ENCODE measurements around the gene AGBL1.

The AGBL1 gene

DNA sequence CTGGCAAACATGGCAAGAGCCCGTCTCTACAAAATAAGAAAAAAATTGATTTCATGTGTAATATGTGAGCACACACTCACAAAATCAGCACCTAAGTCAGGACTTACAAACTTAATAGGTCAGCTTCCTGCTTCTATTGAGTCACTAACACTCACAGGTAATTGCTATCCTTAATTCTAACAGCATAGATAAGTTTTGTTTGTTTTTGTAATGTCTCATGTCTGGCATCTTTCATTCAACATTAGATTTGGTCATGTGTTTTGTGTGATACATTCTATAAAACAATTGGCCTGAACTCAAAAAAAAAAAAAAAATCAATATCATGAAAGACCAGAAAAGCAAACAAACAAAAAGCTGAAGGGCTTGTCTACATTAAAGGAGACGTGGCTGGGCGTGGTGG, 564.7 kb downstream of the AGBL1 start:
- no peak for DNase-seq (ENCODE audit: low read depth)

DNA sequence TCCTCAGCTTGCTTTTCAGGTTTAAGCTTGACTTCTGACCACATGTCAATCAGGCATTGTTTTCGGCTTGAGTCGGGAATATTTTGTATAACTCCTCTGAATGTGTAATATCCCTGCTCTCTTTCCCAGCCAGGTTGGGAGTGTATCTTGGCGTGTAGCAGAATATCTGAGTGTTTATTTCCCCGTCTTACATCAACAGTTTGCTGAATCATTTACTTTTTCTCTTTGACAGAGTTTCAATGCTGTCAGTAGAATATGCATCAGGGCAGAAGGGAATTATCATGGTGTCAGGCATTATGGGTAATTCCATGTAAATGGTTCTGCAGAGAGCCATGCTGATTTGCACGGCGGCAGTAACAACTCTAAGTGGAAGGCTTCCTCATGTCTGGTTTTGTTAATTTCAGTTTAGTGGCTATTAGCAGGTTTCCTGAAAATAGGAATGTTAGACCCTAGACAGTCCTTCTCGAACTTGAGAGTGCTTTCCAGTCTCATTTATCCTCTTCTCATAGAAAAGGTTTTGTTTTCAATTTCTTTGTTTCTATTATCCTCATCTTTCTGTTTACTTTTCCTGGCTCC, 566.3 kb downstream of the AGBL1 start:
- DNase-seq (ENCODE audit: low read depth), result no peak

DNA sequence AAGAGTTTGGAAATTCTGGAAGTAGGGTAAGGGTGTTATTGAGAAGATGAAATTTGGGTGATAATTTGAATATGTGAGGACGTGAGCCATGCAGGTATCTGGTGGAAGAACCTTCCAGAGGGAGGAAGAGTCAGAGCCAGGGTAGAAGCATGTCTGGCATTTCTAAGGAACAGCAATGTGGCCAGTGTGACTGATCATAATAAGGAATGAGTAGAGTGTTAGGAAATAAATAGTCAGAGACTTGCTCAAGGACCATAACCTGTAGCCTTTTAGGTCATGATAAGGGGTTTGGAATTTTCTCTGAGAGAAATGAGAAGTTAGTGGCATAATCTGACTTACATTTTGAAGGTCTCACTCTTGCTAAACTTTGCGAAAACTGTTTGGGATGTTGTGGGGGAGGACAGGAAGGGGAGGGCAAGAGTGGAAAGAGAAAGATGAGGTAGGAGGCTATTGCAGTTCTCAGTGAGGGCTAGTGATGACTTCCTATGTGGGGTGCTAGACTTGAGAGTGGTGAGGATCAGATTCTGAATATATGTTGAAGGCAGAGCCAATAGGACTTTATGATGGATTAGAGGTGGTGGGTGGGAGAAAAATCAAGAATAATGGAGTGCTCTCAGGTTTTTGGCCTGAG, 568.3 kb downstream of the AGBL1 start:
- DNase-seq (ENCODE audit: low read depth), result no peak

DNA sequence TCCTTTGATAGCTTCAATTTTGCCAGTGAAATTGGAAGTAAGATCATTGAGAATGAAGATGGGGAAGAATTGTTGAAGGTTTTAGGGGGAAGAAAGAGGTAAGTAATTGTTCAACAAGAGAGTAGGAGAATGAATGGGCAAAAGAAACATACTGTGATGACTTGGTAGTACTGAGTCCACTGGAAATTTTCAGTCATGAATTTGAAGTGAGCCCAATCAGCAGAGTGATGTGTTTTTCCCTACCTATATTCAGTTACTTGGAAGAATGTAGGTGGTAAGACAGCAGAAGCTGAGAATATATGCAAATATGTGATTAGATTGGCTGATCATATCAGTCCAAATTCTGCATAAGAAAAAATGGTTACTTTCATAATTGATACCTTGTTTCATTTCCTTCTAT, 569.6 kb downstream of the AGBL1 start:
- no peak for DNase-seq (ENCODE audit: low read depth)

DNA sequence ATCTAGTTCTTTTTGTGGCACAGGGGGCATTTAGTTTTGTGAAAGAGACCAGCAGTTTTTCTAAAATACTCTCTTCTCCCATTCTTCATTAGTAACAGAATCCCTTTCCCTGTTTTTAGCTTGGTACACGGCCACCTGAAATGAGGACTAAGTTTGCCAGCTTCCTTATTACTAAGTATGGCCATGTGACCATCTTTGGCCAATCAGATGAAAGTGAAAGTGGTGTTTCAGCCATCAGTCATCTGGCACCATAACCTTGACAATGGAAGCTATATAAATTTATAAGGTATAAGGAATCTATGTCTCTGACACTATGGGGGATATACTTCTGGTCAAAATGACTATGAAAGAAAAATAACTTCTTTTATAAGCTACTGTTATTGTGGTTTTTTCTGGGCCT, 570.4 kb downstream of the AGBL1 start:
- no peak for DNase-seq (ENCODE audit: low read depth)

DNA sequence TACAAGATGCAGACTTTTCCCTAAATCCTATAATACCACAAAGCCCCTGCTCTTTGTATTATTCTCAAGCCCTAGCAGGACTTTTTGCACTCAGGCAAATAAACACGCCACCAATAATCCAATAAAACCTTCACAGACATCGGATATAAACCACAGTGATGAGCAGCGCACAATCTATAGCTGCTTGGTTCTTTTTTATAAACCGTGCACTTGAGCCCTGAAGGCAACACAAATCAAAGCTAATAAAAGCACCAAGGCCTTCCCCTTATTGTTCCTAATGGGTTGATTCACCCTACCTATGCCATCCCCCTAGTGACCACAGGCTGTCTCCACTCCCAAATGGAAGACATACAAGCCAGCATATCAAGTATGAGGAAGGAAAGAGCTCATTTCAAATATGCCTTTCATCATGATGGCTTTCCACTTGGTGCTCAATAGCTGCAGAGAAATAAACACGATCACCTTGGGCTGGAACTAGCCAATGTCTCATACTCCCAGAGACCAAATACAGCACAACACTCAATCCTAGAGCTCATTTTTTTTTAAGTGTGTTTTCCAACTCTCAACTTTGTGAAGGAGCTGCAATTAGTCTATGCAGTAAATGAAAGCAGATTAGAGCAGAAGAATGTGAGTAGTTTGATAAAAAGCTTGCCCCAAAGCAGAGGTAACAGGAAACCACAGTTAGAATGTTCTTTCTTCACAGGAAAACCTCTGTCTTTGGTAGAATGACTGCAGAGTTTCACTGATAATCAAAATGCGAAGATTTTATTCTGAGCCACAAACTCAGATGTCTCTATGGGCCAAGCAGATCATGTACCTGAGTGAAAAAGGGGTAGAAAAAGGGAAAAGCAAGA, 573.9 kb downstream of the AGBL1 start:
- no peak for DNase-seq (ENCODE audit: low read depth)

DNA sequence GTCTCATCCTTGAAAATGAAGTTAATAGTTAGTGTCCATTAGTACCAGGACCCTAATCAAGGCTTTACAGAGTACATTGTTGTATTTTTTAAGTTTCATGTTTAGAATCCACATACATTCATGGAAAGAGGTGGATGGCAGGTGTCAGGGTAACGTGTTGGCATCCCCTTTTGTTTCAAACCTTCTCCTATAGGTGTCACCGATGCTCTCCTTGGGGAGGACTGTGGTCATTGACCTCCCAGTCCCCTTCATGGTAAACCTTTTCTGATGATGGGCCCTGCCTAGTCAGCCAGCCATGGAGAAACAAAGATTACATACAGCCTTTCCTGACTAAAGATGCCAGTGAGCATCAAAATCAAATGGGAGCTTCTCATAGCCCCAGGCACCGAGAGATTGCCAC, 574.8 kb downstream of the AGBL1 start:
- DNase-seq (ENCODE audit: low read depth), result no peak

DNA sequence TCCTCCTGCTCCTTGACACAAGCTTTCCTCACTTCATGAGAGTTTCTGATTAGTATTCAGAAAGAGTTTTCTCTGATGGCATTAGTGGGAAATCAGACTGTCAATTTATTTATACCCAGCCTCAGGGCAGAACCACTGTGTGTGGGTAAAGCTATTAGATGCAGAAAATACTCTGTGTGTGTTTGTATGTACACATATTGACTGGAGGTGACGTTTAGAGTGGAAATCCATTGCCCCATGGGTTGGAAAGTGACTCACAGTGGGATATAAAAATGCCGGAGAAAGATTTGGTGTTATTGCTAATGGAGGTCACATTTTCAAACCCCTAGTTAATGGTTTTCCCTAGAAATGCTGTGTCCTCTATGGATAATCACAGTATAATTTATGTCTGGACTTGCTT, 577.6 kb downstream of the AGBL1 start:
- DNase-seq (ENCODE audit: low read depth), result no peak

DNA sequence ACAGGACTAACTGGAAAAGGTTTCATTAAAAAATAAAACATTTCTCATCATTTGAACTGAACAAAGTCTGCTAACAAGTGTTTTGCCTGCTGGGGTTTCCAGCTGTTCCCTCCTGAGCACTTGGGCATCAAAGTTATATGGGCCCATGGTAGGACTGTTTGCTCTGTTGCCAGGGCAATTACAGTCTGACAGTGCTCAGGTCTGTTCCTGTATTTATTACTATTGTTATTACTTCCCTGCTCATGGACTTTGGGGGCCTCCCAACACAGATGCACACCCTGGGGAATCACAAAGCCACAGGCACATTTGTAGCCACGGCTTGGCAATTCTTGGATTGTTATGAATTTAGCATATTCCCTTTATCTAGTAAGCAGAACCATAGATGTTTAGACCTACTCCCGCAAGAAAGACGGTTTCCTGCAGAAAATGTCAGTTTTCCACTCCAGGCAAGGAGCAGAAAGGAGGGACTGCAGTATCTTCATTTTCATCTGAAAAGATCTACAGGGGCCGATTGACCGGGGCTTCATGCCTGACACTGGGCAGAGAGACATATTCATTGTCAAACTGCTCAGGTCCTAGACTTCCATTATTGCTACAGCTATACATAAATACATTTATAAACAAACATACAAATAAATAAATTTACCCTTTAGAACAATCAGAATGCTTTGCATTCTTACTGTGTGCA, 580.2 kb downstream of the AGBL1 start:
- DNase-seq (ENCODE audit: low read depth), result no peak

DNA sequence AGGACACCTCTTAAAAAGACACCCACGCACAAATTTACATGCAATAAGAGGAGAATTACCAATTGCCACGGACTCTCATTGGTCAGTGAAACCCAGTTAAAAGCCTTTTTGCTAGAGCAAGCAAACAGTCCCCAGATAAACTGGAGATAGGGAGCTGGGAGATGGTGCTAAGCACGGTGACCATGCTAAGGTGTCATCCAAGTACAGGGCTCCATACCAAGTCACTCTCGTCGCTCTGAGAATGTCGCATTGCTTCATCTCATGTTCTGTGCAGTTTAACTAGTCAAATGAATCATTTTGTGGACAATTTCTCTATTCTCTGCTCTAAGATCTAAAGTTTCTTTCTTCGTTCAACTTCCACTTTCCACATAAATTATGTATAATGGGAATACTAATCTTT, 581.9 kb downstream of the AGBL1 start:
- no peak for DNase-seq (ENCODE audit: low read depth)

DNA sequence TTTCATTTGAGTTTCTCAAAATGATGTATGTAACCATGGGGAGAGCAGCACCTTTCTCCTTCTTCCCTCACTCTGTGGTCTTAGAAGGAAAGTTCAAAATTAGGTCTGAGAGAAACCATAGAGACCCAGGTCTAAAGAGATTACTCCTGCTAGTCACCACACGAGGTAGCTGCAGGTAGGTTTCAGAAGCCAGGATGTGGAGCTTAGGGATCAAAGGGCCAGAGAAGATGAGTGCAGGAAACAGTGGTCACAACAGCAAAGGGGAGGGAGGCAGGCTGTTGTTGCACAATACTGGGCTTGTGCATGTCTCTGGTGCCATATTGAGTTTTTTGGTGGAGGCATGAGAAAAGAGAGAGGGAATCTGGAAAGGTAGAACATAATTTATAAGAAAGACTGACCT, 583.6 kb downstream of the AGBL1 start:
- no peak for DNase-seq (ENCODE audit: low read depth)

DNA sequence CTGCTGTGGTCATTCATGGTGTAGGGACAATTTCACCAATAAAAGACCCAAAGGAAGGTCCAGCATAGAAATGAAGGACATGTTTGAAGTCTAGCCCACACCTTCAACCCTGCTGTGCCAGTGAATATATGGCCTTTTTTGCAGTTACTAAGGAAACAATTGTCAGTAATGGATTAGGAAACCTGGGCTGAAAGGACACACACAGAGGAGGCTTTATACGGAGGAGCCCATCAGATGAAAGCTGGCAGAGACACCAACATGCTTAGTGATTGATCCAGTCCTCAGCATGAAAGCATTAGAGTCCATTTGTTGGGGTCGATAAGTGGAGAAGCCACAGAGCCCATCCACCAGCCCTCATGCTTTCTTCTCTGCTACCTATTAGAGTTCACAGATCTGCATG, 584.3 kb downstream of the AGBL1 start:
- DNase-seq (ENCODE audit: low read depth), result no peak

DNA sequence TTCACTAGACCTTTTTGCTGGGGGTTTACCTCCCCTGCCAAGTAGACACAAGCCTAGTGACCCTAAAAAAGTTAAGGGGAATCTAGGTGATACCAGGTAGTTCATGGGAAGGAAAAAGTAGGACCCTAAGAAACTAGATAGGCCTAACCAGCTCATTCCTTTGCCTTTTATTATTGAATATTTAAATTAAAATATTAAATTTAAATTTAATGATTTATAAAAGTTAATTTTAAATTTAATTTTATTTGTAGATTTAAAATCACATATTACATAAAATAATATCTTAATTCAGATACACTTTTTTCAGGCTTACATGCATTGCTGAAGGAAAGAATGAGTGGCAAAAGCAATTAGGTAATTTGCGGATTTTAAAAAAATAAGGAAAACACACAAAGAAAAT, 584.9 kb downstream of the AGBL1 start:
- DNase-seq (ENCODE audit: low read depth), result no peak

DNA sequence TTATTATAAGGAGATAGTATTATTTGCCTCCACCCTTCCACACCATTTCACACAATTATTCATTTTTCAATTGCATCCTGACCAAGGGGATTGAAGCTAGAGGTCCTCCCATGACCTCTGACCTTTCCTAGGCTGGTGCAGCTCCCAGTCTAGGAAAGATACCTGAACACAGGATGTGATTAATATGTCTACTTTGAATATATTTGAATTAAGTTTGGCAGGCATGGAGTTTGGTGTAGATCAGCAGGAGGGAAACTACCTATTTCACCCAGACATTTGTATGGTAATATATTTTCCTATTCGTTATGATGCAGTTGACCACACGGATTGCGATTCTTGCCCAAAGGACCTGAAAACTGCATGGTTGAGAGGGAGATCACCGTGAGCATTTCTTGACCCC, 596.3 kb downstream of the AGBL1 start:
- DNase-seq (ENCODE audit: low read depth), result no peak

DNA sequence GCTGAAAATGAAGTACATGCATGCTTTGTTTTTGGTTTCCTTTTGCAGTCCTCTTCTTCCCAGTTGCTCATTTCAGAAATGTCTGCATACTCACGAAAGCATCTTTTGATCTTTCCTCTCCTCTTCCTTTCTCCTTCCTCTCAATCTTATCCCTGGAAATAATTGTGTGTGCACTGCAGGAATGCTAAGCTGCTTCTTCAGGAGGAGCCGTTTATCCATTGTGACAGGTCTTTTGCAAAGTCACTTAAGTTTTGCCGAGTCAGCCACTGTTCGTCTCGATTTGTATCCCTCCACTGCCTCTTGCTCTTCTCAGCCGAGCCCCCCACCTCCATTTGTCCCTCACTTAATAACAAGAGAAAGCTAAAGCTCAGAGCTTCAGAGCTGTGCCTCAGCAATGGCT, 597.6 kb downstream of the AGBL1 start:
- no peak for DNase-seq (ENCODE audit: low read depth)

DNA sequence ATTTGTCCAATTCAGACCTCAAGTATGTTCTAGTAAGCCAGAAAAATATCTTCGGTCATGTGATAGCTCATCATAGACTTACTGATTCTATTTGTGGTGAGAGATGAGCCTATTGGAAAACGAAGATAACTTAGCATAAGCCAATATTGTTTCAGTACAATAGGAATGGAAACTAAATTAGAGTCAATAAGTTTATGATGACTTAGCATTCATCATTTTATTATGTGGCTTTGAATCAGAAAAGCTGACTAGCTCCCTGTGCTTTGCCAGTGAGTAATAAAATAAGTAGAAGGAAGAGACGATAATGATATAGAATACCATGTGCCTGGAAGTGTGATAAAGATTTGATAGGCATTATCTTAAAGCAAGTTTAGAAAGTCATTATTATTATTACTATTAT, 605.6 kb downstream of the AGBL1 start:
- DNase-seq (ENCODE audit: low read depth), result no peak

DNA sequence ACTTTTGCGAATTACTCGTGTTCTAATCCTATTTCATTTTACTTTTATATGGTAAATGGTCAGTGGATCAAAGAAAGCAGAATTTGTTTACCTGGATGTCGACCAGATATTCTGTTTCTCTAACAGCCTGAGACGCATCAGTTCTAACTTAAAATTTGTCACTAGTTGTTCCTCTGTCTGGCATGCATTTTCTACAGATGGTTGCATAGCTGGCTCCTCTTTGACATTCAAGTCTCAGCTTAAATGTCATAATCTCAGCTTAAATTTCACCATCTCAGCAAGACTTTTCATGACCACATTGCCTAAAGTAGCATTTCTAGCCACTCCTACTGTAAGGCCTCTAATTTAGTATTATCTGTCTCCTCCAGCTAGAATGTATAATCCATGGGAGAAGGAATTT, 609.3 kb downstream of the AGBL1 start:
- no peak for DNase-seq (ENCODE audit: low read depth)

DNA sequence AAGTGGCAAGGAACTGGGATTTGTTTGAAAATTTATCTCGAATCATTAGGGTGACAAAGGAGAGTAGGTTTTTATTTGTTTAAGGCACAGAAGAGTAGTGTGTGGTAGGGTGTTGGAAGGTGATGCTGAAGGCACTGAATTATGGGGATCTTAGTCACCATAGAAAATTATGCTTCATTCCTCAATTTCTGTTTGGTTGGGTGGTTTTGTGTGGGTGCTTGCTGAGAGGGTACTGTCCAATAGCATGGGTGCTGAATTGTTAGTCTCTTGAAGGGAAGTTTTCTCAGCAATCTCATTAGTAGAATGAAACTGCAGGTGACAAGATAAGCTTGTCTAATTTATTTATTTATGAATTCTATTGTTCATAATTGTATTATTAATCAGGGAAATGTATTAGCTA, 610.9 kb downstream of the AGBL1 start:
- no peak for DNase-seq (ENCODE audit: low read depth)

DNA sequence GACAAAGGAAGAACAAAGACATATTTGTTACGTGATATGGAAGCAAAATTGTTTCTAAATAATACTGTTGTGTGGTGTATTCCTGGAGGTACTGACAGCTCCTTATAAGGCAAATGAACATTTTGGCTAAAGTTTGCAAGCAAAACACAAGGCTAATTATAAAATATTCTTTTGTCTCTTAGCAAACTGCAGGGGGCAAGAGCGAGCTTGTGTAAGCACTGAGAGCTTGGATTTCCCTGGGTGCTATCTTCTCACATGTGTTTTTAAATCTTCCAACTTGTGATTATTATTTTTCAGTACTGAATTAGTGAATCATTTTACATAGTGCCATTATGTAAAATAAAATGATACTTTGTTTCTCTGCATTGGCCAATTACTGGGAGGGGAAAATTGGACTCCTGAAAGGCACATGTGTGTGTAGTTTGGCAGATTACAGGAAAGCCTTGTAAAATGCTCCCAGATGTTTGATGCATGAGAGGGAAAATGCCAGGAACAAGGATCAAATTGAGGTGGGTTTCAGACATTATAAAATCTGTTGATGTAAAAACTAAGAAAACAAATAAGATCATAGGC, 611.5 kb downstream of the AGBL1 start:
- DNase-seq (ENCODE audit: low read depth), result no peak

DNA sequence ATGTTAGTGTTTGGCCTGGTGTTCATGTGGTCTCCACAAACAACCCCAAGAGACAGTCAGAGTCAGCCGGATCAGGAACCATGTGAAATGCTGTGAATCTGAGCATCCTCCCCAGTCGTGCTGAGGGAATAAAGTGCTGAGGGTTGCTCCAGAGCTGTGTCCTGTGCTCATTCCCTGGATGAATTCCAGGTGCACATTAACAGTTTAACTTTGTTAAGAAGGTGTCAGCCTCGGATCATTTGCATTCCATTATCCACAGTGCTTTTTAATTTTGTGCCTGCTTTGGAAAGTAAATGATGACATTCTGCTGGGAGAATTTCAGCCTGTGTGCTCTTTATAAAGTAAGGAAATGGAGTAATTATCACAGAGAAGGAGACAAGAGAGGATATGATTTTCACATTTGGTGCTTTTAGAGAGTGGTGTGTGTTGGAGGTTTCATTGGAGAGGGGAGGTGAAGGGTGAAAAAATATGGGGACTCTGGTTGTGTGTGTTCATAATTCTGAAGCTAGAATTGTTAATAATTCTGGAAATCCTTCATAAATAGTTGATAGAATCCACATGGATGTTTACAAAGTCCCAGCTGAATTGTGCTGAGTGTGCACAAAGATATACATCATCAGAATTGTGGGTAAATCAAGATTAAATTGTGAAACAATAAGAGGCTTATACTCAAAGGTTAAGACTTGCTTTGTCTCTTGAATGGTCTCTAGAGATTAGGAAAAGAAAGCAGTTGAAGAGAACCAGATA, 621.4 kb downstream of the AGBL1 start:
- DNase-seq (ENCODE audit: low read depth), result no peak

DNA sequence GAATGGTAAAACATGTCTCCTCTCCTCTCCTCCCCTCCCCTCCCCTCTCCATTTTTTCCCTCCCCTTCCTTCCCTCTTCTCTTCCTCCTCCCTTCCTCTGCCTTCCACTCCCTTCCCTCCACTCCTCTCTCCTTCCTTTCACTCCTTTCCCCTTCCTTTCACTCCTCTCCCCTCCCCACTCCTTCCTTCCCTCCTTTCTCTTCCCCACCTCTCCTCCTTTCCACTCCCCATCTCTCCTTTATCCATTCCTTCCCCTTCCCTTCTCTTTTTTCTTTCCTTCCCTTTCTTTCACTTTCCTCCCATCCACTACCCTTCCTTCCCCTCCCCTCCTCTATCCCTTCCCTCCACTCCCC, 621.9 kb downstream of the AGBL1 start:
- DNase-seq (ENCODE audit: low read depth), result no peak

DNA sequence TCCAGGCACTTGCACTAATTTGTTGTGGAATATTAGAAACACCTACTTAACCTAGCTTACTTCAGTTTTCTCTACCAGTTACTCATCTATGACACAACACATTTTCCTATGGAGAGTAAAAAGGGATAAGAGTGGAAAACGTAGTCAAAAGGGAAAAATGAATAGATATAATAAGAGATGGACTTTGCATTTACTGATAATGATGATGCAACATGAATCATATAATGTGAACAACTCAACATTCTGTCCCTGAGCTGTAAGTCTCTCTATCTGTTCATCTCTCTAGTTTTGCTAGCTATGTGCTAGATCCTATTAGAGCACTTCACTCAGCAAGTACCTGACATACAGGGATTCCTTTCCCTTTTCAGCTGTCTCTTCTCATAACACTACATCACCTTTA, 627.1 kb downstream of the AGBL1 start:
- no peak for DNase-seq (ENCODE audit: low read depth)

All from fibroblast of the conjunctiva (primary cell).